Keratinocyte (primary cell): Measurements from ENCODE around the gene USF3.

Experiments
- EZH2 ChIP-seq: IDR thresholded peaks from one replicate; pipeline ENCODE4 v1.6.1; 2012; ENCODE audit warnings: inconsistent platforms, mild to moderate bottlenecking, low read length, moderate library complexity
- TF ChIP-seq, protein P1 (sequence below), 3 experiments: IDR thresholded peaks in 1 of 3; conservative IDR thresholded peaks in 1 of 3; optimal IDR thresholded peaks in 1 of 3; 2 replicates in 2 of 3; 3 replicates in 1 of 3; pipeline versions ENCODE3 to v1.5.1; 2011; ENCODE audit warnings: low read length in 3 of 3, mild to moderate bottlenecking in 3 of 3, moderate library complexity in 2 of 3, control low read depth in 1 of 3, inconsistent platforms in 1 of 3; ENCODE audit not compliant: insufficient read depth in 2 of 3; ENCODE audit errors: extremely low read depth in 1 of 3

DNA sequence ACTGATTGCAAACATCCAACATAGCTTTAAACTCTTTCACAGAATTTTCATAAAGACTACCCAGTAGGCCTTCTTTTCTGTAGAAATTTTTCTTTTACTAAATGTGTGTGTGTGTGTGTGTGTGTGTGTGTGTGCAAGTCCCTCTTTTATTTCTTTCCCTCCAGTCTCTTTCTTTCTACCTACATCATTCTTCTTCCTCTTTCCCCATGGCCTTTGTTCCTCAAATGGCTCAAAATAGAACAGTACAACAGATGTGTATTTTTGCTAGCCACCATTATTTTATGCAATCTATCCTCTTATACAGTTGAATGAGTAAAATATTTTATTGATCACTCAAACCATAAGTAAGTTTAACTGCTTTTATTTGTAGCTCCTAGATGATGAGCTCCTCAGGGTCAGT, 76.4 kb downstream of the USF3 start:
- TF ChIP-seq, protein P1, sequence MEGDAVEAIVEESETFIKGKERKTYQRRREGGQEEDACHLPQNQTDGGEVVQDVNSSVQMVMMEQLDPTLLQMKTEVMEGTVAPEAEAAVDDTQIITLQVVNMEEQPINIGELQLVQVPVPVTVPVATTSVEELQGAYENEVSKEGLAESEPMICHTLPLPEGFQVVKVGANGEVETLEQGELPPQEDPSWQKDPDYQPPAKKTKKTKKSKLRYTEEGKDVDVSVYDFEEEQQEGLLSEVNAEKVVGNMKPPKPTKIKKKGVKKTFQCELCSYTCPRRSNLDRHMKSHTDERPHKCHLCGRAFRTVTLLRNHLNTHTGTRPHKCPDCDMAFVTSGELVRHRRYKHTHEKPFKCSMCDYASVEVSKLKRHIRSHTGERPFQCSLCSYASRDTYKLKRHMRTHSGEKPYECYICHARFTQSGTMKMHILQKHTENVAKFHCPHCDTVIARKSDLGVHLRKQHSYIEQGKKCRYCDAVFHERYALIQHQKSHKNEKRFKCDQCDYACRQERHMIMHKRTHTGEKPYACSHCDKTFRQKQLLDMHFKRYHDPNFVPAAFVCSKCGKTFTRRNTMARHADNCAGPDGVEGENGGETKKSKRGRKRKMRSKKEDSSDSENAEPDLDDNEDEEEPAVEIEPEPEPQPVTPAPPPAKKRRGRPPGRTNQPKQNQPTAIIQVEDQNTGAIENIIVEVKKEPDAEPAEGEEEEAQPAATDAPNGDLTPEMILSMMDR (optimal IDR thresholded peaks at IDR 0.05 in 1 of 3, IDR thresholded peaks at IDR 0.05 in 1 of 3, conservative IDR thresholded peaks at IDR 0.05 in 1 of 3; ENCODE audit: extremely low read depth in 1 of 3, insufficient read depth in 2 of 3, low read length in 3 of 3) = no peak
- TF ChIP-seq EZH2 = no peak
